ENCODE data around the gene PARK7.

DNA sequence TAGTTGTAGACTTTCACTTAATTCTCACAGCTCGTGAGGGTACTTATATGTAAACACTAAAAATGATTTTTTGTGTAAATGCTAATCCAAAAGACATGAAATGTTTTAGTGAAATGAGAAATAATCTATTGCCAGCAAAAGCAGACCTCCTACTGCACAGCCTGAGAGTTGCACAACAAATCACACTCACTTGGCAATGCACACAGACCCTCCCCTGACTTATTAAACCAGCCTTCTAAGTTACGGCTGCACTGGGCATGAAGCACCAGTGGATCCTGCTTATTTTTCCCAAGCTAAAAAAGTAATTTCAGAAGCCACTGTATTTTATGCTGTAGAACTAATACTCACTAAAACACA, 54.3 kb downstream of the PARK7 start:
- TF ChIP-seq, protein P1, sequence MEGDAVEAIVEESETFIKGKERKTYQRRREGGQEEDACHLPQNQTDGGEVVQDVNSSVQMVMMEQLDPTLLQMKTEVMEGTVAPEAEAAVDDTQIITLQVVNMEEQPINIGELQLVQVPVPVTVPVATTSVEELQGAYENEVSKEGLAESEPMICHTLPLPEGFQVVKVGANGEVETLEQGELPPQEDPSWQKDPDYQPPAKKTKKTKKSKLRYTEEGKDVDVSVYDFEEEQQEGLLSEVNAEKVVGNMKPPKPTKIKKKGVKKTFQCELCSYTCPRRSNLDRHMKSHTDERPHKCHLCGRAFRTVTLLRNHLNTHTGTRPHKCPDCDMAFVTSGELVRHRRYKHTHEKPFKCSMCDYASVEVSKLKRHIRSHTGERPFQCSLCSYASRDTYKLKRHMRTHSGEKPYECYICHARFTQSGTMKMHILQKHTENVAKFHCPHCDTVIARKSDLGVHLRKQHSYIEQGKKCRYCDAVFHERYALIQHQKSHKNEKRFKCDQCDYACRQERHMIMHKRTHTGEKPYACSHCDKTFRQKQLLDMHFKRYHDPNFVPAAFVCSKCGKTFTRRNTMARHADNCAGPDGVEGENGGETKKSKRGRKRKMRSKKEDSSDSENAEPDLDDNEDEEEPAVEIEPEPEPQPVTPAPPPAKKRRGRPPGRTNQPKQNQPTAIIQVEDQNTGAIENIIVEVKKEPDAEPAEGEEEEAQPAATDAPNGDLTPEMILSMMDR (conservative IDR thresholded peaks at IDR 0.05 in 1 of 2, IDR thresholded peaks at IDR 0.05 in 1 of 2; ENCODE audit: extremely low read depth in 1 of 2, insufficient read depth in 1 of 2, low read depth in 1 of 2, low read length in 2 of 2), result no peak
- TF ChIP-seq EZH2 (IDR thresholded peaks at IDR 0.05; ENCODE audit: borderline replicate concordance, low read length), result no peak
